Neural progenitor cell (in vitro differentiated cells): ENCODE measurements around the gene ABCC4. TPM values are rescaled to one million over a fixed set of nuclear protein-coding genes. Genes with fewer than 3 reads are reported as not detected.

Experiments
- DNase-seq: peaks from one replicate; pipeline ENCODE4 v3.0.0-alpha.2; 2016; ENCODE audit warnings: low spot score
- H2AFZ ChIP-seq: fragments of 200-600 bp; sonication (generic); replicated peaks from 2 replicates; pipeline ENCODE4 v1.6.1; 2016; ENCODE audit warnings: antibody characterized with exemption
- H3F3A ChIP-seq: fragments of 200-600 bp; sonication (generic); 2 replicates; pipeline ENCODE4 v1.6.1; 2016; ENCODE audit warnings: antibody characterized with exemption, low read depth
- H3K27ac ChIP-seq: fragments of 200-600 bp; sonication (generic); 2 replicates; pipeline ENCODE4 v1.5.1; 2016; ENCODE audit warnings: mild to moderate bottlenecking
- H3K27me3 ChIP-seq: fragments of 200-600 bp; sonication (generic); 2 replicates; pipeline ENCODE4 v1.6.1; 2016; ENCODE audit warnings: mild to moderate bottlenecking, moderate library complexity
- H3K36me3 ChIP-seq: fragments of 200-600 bp; sonication (generic); 2 replicates; pipeline ENCODE4 v1.5.1; 2016
- H3K4me1 ChIP-seq: fragments of 200-600 bp; sonication (generic); 2 replicates; pipeline ENCODE4 v1.6.1; 2016; ENCODE audit warnings: mixed run types
- H3K4me2 ChIP-seq: fragments of 200-600 bp; sonication (generic); 2 replicates; pipeline ENCODE4 v1.6.1; 2016
- H3K4me3 ChIP-seq: fragments of 200-600 bp; sonication (generic); 2 replicates; pipeline ENCODE4 v1.5.1; 2016
- H3K79me2 ChIP-seq: fragments of 200-600 bp; sonication (generic); 2 replicates; pipeline ENCODE4 v1.6.1; 2016; ENCODE audit warnings: low read depth
- H3K9ac ChIP-seq: fragments of 200-600 bp; sonication (generic); 2 replicates; pipeline ENCODE4 v1.6.1; 2016
- H3K9me3 ChIP-seq: fragments of 200-600 bp; sonication (generic); 2 replicates; pipeline ENCODE4 v1.5.1; 2016; ENCODE audit warnings: low read depth
- H4K20me1 ChIP-seq: fragments of 200-600 bp; sonication (generic); 2 replicates; pipeline ENCODE4 v1.6.1; 2016; ENCODE audit warnings: low read depth
- H3K27ac Mint-ChIP-seq: 3 replicates; pipeline ENCODE4 v1.8.0; 2021; ENCODE audit warnings: mixed read lengths
- H3K27me3 Mint-ChIP-seq: 2 replicates; pipeline ENCODE4 v1.8.0; 2022; ENCODE audit warnings: low read depth, mild to moderate bottlenecking, inconsistent platforms, moderate library complexity, mixed read lengths; ENCODE audit not compliant: insufficient read depth
- H3K36me3 Mint-ChIP-seq: 3 replicates; pipeline ENCODE4 v1.8.0; 2021; ENCODE audit warnings: mixed read lengths
- H3K4me1 Mint-ChIP-seq: 3 replicates; pipeline ENCODE4 v1.8.0; 2021; ENCODE audit warnings: mixed read lengths
- H3K4me3 Mint-ChIP-seq: 3 replicates; pipeline ENCODE4 v1.8.0; 2021; ENCODE audit warnings: mild to moderate bottlenecking, moderate library complexity, mixed read lengths
- H3K9me3 Mint-ChIP-seq: 3 replicates; pipeline ENCODE4 v1.8.0; 2020; ENCODE audit warnings: mixed read lengths
- CTCF ChIP-seq: fragments of 200-600 bp; sonication (generic); IDR thresholded peaks from 2 replicates; pipeline ENCODE4 v1.5.1; 2017; ENCODE audit warnings: antibody characterized with exemption, mild to moderate bottlenecking
- EZH2 ChIP-seq: fragments of 200-600 bp; sonication (generic); IDR thresholded peaks from 2 replicates; pipeline ENCODE4 v1.6.1; 2017; ENCODE audit warnings: antibody characterized with exemption, mild to moderate bottlenecking, moderate library complexity
- EZH2phosphoT487 ChIP-seq: fragments of 200-600 bp; sonication (generic); IDR thresholded peaks from 2 replicates; pipeline ENCODE4 v1.6.1; 2017; ENCODE audit warnings: antibody characterized with exemption
- total RNA-seq: library from RNA; depleted of rRNA; stranded (reverse); fragments of >200 nt; gene quantifications from 2 replicates; pipeline ENCODE4 v1.2.3, GENCODE V29; 2015; ENCODE audit warnings: low replicate concordance

The ABCC4 gene
- total RNA-seq, 1 donor from 2014 or later = 23.6 TPM

GRCh38 chr13:95086761-95087160, 214.5 kb downstream of the ABCC4 start:
- no peak for DNase-seq

GRCh38 chr13:95083758-95084157, 217.5 kb downstream of the ABCC4 start:
- Mint-ChIP-seq H3K27ac (no peak overlapping the region), H3K4me3 (no peak overlapping the region), H3K36me3 (peaks cover 7% of the 10 kb centered on the region), H3K27me3 (peaks cover 2% of the 10 kb centered on the region), H3K9me3 (no peaks in the 10 kb centered on the region), H3K4me1 (no peaks in the 10 kb centered on the region)
- Histone ChIP-seq H3K9ac (no peak overlapping the region), H4K20me1 (no peaks in the 10 kb centered on the region), H3K4me2 (no peak overlapping the region), H3K79me2 (no peaks in the 10 kb centered on the region), H3K27ac (no peak overlapping the region), H2AFZ (no peak overlapping the region), H3K4me3 (no peak overlapping the region), H3F3A (no peaks in the 10 kb centered on the region), H3K27me3 (no peaks in the 10 kb centered on the region), H3K4me1 (no peaks in the 10 kb centered on the region), H3K9me3 (no peaks in the 10 kb centered on the region), H3K36me3 (no peaks in the 10 kb centered on the region)
- TF ChIP-seq EZH2phosphoT487 = no peak
- TF ChIP-seq CTCF = no peak
- DNase-seq = no peak

More at GRCh38 chr13:95086761-95087160, 214.5 kb downstream of the ABCC4 start:
- Histone ChIP-seq H3K4me1 (no peaks in the 10 kb centered on the region), H3K27me3 (no peaks in the 10 kb centered on the region), H4K20me1 (no peaks in the 10 kb centered on the region), H2AFZ (no peak overlapping the region), H3K4me2 (no peak overlapping the region), H3F3A (no peaks in the 10 kb centered on the region), H3K4me3 (no peak overlapping the region), H3K27ac (no peak overlapping the region), H3K79me2 (no peaks in the 10 kb centered on the region), H3K9me3 (no peaks in the 10 kb centered on the region), H3K9ac (no peak overlapping the region), H3K36me3 (no peaks in the 10 kb centered on the region)
- H3K4me3 Mint-ChIP-seq = no peak overlapping the region
- TF ChIP-seq CTCF (no peak), EZH2phosphoT487 (no peak), EZH2 (no peak)
- H3K9me3 Mint-ChIP-seq = peaks cover 9% of the 10 kb centered on the region
- H3K27ac Mint-ChIP-seq = no peak overlapping the region
- no peaks in the 10 kb centered on the region for H3K27me3 Mint-ChIP-seq
- peaks cover 2% of the 10 kb centered on the region for H3K36me3 Mint-ChIP-seq
- H3K4me1 Mint-ChIP-seq = no peaks in the 10 kb centered on the region

GRCh38 chr13:95083066-95083465, 218.2 kb downstream of the ABCC4 start:
- no peak overlapping the region for H3K4me3 ChIP-seq
- H3K4me1 Mint-ChIP-seq = no peaks in the 10 kb centered on the region
- H3K4me3 Mint-ChIP-seq = no peak overlapping the region
- H3K4me2 ChIP-seq = no peak overlapping the region
- H3K9me3 ChIP-seq = no peaks in the 10 kb centered on the region
- no peak overlapping the region for H3K27ac Mint-ChIP-seq
- H3K36me3 ChIP-seq = no peaks in the 10 kb centered on the region
- H3K9me3 Mint-ChIP-seq = no peaks in the 10 kb centered on the region
- no peaks in the 10 kb centered on the region for H3K27me3 ChIP-seq
- H4K20me1 ChIP-seq = no peaks in the 10 kb centered on the region
- no peaks in the 10 kb centered on the region for H3F3A ChIP-seq
- TF ChIP-seq EZH2 = no peak
- no peak for TF ChIP-seq EZH2phosphoT487
- TF ChIP-seq CTCF = no peak
- no peak overlapping the region for H2AFZ ChIP-seq
- H3K36me3 Mint-ChIP-seq = peaks cover 7% of the 10 kb centered on the region
- no peak overlapping the region for H3K27ac ChIP-seq
- H3K27me3 Mint-ChIP-seq = peaks cover 2% of the 10 kb centered on the region
- no peaks in the 10 kb centered on the region for H3K79me2 ChIP-seq
- H3K9ac ChIP-seq = no peak overlapping the region
- DNase-seq = no peak
- no peaks in the 10 kb centered on the region for H3K4me1 ChIP-seq
